B cell (primary cell): ENCODE data around the gene SNTB2.

Experiments
- EZH2 ChIP-seq: IDR thresholded peaks from 2 replicates; pipeline ENCODE4 v1.6.1; 2012; ENCODE audit warnings: borderline replicate concordance, low read depth, mild to moderate bottlenecking, moderate library complexity, low read length; ENCODE audit not compliant: insufficient read depth, poor library complexity, severe bottlenecking
- TF ChIP-seq, protein P1 (sequence below): fragments of 200-600 bp; IDR thresholded peaks from one replicate; pipeline ENCODE4 v1.8.0; 2022; ENCODE audit warnings: antibody characterized with exemption, mild to moderate bottlenecking

DNA sequence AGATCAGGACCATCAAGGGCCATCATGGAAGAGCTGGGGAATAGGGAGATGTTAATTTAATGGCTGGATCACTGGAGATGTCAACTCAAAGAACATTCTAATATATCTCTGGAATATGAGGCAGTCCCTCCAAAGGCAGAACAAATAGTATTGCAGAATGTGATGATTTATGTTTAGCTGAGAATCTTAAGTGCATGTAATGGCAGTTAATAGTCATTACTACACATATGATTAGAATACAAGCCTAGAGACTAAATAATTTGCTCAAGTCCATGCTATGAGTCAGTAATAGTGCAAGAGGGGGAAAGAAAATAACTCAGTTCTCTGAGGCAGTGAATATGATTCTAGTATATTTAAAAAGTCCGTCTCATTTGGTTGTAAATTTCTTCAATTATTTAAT is 32.3 kb downstream of the SNTB2 start:
- TF ChIP-seq, protein P1, sequence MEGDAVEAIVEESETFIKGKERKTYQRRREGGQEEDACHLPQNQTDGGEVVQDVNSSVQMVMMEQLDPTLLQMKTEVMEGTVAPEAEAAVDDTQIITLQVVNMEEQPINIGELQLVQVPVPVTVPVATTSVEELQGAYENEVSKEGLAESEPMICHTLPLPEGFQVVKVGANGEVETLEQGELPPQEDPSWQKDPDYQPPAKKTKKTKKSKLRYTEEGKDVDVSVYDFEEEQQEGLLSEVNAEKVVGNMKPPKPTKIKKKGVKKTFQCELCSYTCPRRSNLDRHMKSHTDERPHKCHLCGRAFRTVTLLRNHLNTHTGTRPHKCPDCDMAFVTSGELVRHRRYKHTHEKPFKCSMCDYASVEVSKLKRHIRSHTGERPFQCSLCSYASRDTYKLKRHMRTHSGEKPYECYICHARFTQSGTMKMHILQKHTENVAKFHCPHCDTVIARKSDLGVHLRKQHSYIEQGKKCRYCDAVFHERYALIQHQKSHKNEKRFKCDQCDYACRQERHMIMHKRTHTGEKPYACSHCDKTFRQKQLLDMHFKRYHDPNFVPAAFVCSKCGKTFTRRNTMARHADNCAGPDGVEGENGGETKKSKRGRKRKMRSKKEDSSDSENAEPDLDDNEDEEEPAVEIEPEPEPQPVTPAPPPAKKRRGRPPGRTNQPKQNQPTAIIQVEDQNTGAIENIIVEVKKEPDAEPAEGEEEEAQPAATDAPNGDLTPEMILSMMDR, result no peak
- TF ChIP-seq EZH2, result no peak
